HG02571 (cell line): Measurements from ENCODE around the gene BACH2.
"Not testable (repeated sequence)": the region's sequence is repeated elsewhere in the genome, so short reads cannot be mapped to it uniquely, and the experiment has no call there.

Experiments
- ATAC-seq: cut with Tn5 transposase; IDR thresholded peaks from one replicate; pipeline ENCODE4 v1.9.1; 2021; ENCODE audit warnings: mild to moderate bottlenecking, moderate library complexity; ENCODE audit not compliant: unreplicated experiment

Gene BACH2

DNA sequence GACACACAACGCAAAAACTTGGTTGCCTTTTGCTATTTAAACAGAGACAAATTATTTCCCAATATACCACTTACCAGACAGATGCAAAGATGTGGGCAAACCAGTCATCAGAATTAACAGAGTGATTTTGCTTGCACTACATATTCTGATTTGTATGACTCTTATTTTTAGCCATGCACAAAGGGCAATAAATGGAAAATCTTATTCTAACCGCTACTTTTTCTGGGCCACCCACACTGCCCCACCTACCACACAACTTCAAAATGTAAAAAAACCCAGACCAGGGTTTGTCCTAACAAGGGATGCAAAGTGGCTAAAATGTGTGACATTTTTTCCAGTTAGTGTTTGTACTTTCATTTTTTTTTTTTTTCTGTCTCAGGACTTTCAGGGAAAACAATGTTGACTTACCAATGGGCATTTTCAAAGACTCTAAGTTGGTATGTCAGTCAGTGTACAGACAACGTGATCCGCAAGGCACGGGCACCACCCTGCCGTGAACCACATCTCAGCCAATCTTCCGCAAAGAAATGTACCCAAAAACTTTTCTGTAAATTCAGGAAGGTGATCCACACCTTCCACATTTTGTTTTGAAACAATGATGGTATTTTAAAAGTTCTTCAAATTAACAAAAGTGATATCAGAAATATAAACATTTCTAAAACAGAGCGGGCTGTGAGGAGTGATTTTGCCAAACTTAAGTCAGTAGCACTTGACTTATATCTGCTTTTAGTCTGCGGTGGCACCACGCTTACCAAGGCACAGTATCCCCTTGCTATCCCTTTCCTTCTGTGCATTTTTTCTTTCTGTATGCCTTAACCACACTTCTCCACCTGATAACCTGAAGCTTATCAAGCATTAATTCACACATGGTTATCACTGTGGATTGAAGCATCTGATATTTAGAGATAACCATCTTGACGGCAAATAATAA lies 216.8 kb downstream of the BACH2 start:
- ATAC-seq: no peak

DNA sequence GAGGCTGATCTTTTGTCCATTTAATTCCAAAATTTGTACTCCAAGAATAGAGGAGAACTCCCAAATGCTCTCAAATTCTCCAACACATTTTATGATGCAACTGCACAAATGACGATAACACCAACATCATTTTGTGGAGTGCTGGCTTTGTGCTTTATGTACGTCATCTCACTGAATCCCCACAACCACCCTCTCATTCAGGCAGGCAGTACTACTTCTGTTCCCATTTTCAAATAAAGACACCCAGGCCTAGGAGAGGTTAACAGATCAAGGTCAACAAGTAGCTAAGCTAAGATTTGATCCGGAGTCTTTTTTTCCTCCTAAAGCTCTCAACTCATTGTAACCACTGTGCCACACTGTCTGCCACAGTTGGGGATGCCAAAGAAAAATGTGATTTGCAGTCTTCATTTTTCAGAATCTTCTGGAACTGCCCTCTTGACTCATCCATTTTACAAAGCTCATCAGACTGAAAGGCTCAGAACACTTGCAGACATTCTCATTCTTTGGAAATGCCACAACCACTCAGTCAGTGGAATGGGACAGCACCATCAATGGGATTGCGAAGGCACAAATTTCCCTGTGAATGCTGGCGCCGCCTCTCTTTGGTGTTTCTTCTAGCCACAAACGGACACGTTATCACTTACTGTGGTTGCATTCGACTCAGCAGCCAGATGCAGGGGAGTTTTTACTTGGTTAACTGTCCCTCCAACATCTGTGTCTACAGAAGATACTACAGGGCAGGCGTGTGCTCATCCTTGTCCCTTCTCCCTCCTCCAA lies 217.9 kb downstream of the BACH2 start:
- ATAC-seq: no peak

DNA sequence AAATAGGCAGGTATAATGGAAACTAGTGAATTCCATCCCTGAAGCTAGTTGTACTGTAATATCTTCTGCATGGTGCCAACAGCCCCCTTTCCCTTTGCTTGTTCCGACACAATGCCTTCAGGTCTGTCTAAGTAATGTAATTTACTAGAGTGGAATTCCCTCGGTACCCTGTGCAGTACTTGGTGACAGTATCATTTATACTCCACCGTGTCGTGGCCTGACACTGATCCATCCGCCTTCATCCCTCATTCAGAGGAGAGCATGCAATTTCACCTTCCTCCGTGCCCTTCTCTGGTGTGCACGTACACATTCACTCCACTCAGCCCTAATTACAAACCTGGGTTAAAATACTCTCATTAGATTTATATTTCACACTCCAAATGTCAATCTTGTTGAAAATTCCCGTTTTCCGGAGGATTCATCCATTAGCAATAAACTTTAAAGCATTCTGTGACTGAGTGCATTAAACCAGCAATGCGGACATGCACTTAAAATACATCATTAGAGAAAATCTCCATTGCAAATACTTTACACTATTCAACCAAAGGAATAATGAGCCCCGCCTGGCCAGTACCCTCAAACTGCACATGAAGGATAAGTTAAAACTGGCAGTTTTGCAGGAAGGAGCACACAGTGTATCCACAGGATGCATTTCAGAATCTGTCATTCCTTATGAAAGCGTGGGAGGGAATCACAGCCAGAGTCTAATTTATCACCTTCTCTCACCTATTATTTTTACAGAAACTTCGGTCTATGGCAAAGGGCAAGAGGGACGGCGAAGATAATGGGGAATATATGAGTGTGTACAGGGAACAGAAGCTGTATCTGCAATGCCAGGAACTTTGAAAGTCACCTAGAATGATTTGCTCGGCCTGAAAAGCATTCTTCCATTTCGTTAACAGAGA lies 219.9 kb downstream of the BACH2 start:
- ATAC-seq: no peak

DNA sequence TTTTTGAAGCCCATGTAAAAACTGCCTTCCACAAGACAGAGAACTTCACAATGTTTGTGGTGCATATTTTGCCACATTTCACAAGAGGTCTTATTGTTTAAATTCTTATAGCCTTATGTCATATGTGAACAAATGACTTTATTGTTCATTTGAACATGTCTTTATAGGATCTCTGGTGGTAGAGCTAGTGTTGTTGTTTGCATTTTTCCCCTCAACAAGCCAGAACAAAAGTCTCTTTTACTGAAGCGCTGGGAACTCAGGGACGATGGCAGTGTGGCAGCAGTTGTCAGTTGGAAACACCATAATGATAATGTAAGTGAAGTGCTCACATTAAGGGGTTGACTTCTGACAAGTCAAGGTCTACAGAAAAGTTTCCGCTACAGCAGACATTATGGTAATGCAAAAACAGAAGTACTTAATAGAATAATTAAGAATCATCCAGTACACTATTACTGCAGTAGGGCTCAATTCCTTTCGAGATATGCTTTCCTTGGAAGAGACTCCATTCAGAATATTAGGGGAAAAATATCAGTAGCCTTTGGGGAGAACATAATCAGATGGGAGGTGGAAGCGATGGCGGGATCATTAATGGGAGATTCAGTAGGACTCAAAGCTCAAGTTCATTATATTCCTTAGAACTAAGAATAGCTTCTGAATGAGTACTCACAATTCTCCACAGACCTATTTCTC lies 222.3 kb downstream of the BACH2 start:
- ATAC-seq: no peak

DNA sequence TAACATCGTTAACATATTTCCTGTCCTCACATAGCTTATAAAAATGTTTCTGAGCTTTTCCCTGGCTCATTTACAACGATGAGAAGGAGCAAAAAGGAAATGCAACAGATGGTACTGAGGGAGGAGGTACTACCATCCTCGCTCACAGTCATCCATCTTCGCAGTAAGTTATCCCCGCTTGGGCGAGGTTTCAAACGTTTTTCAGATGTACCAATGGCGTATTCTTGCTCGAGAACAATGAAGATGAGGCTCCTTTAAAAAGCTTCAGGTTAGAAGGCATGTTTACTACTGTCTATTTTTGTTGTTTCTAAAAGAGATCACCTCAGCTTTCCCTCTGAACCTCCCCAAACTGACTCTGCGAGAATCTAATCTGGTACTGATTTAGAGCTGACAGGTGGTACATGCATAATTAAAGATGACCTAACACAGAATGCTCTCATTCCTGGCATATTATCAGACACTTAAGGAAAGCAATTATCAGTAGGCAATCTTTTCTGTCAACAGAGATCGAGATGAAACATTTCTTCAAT lies 223.6 kb downstream of the BACH2 start:
- ATAC-seq: no peak

DNA sequence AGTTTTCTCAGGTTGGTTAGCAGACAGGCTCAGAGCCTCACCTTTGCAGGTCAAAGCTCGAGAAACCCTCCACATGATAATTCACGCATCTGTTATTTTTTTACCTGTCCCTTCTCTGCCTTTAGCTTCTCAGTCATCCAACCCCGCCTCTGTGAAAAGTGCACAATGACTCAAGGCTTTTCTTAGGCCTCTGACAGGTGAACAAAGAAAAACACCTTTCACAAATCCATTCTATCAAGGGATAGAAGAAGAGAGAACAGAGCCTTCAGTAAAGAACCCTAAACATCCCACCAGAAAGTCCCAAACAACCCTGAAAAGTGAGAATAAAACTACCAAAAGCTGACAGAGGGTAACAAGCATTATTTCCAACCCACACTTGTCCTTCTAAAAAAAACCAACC lies 224.1 kb downstream of the BACH2 start:
- ATAC-seq: no peak

DNA sequence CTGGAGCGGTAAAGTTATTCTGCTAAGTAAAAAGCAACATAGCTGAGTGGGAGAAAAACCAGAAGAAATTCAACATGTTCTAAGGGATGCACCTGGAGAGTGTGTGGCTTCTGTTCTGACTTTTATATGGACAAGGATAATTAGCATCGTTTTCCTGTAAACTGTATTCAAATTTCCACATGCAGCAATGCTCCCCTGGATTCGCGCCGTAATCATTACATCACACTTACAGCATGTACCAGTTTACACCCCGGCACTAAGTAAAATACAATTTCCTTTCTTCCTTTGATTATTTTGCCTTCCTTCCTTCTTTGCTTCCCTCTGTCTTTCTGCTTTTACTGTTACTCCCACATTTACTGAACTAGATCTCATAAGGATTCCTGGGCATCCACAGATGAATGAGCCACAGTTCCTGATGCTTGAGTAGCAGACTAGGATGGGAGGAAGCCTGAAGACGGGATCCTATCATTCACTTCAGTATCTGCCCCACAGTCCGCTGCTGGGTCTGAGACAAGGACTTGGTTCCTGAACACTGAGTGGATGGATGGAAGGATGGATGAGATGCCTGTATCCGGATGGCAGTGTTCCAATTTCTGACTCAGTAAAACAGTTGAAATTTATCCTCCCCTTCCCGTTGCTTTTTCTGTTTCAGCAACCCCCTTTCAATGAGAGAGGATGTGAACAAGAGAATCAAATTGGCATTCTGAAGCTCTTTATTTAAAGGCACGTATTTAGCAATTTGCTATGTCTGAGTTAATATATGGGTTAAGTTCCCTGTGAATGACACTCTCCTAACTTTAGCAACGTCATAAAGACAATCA lies 227.7 kb downstream of the BACH2 start:
- no peak for ATAC-seq

DNA sequence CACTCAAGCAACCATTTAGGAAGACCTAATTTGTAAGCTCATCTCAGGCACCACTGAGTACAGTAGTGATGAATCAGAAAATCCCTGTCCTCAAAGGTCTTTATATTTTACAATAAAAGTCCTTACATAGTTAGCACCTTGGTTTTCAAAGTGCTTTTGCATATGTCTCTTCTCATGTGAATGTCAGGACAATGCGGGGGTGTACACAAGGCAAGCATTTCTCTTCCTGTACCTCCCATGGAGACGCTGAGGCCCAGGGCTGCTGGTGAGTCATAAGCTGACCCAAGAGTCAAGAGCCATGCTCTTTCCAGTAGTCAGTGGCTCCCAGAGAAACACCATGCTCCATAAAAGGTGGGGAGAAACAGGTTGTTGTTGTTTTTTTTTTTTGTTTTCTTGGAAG lies 228.4 kb downstream of the BACH2 start:
- ATAC-seq: no peak

DNA sequence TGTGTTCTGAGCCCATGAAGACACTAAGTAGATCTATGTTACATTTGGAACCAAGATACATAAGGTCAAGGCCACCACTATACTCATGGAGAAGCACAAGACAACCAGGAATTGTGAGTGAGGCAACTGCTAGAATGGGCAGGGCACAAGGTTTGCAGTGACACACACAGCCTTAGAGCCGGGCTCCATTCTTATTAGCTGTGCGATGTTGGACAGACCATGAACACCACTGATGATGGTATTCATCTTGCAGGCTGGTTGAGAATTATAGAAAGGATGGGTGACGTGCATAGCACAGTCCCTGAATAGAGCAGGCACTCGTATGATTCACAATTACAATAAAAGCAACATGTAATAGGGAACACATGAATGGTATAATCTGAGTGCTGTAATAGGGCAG lies 229.9 kb downstream of the BACH2 start:
- ATAC-seq: no peak

DNA sequence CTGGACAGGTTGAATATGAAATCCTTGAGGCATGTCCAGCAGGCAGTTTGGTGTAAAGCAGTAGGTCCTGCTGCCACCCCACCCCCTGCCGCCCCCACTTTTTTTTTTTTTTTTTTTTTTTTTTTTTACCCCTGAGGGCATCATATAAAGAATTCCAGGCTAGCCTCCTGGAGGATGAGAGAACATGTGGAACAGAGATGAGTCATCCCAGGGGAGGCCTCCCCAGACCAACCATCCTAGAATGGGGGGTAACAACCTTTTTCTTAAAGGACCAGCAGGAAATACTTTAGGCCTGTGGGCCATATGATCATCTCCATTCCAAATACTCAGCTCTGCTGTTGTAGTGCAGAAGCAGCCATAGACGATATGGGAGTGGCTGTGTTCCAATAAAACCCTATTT lies 231.5 kb downstream of the BACH2 start:
- no peak for ATAC-seq

DNA sequence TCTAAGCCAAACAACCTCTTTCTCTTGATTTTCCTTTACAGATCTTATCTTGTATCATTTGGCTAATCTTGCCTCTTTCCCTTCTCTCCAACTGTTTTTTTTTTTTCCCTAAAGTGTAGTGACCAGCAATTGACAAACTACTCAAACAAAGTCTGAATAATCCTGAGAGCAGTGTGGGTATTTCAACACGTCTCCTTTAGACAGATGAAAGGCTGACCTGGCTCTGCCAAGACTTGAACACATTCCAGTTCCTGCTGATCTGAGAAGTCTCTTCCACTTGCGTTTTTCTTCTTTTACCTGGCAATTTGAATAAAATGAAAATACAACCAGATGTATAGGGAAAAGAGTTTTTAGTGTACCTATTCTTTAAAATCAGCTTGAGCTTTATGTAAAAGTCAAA lies 234.0 kb downstream of the BACH2 start:
- no peak for ATAC-seq

DNA sequence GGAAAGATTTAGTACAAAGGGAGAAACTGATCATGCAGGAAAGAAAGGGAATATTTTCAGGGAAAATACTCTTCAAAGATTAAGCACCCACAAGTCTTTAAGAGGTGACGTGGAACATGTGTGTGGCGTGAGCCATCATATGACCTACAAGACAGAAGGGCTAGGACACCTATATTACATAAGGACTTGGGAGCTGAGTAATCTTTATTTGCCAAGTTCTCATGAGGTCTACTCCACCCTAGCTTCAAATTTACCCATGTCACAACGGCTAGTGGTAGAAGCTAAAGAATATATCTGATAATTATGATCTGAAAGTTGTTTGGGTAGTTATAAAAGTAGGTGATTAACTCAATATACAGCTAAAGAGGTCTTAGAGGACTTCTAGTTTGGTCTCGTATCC lies 234.6 kb downstream of the BACH2 start:
- no peak for ATAC-seq

DNA sequence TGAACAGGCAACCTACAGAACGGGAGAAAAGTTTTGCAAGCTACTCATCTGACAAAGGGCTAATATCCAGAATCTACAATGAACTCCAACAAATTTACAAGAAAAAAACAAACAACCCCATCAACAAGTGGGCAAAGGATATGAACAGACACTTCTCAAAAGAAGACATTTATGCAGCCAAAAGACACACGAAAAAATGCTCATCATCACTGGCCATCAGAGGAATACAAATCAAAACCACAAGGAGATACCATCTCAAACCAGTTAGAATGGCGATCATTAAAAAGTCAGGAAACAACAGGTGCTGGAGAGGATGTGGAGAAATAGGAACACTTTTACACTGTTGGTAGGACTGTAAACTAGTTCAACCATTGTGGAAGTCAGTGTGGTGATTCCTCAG lies 237.5 kb downstream of the BACH2 start:
- ATAC-seq: not testable (repeated sequence)

DNA sequence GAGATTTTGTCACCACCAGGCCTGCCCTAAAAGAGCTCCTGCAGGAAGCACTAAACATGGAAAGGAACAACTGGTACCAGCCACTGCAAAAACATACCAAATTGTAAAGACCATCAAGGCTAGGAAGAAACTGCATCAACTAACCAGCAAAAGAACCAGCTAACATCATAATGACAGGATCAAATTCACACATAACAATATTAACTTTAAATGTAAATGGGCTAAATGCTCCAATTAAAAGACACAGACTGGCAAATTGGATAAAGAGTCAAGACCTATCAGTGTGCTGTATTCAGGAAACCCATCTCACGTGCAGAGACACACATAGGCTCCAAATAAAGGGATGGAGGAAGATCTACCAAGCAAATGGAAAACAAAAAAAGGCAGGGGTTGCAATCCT lies 240.7 kb downstream of the BACH2 start:
- ATAC-seq: not testable (repeated sequence)

DNA sequence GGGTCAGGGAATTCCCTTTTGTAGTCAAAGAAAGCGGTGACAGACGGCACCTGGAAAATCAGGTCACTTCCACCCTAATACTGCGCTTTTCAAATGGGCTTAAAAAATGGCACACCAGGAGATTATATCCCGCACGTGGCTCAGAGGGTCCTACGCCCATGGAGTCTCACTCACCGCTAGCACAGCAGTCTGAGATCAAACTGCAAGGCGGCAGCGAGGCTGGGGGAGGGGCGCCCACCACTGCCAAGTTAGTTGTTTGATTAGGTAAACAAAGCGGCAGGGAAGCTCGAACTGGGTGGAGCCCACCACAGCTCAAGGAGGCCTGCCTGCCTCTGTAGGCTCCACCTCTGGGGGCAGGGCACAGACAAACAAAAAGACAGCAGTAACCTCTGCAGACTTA lies 242.4 kb downstream of the BACH2 start:
- ATAC-seq: not testable (repeated sequence)

DNA sequence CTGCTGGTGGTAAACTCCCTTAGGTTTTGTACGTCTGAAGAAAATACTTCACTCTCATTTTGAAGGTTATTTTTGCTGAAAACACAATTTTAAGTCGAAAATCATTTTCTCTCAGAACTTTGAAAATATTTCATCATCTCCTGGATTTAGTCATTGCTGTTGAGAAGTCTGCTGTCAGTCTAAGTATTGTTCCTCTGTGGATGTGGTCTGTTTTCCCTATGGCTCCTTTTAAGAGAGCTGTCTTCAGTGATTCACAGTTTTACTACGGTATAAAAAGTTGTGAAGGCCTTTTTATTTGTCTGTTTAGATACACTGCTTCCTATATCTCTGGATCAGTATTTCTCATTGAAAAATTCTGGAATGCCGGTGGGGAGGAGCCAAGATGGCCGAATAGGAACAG lies 243.0 kb downstream of the BACH2 start:
- no peak for ATAC-seq

DNA sequence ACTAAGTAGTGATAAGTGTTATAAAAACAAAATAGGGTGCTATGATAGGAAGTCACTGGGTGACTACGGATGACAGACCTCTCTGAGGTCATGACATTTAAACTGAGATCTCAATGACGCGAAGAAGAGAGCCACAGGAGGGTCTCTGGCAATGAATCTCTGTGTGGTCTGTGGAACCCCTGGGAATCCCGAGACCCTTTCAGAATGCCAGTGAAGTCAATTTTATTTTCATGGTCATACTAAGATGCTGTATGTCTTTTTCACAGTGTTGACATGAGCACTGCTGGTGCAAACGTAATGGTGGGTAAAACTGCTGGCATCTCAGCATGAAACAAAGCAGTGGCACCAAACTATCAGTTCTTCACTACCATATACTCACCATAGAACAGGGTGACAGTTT lies 247.3 kb downstream of the BACH2 start:
- ATAC-seq: no peak

DNA sequence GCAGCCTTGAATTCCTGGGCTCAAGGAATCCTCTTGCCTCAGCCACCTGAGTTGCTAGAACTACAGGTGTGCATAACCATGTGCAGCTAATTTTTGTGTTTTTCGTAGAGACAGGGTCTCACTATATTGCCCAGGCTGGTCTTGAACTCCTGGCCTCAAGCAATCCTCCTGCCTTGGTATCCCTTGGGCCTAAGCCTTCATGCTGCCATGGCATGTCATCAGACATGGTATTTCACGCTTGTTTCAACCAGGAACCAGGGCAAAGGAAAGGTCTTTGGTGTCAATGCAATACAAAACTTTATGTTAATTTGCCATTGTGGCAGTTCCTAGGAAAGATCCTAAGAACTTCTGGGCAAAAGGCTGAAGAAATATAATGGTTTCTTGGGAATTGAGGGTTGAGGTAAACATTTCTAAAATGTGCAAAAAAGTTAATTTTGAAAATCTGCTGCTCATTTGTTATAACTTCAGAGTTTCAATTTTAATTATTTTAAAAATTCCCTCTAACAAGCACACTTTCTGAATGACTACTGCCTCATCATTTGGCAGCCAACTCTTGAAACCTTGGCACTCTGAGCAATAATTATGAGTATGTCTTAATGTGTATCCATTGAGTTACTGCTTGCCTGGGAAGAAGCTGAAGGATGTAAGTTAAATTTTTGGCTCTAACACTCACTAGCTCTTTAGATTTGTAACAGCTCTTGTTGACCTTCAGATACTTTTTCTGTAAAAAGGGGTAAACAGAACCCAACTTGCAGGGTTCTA lies 248.3 kb downstream of the BACH2 start:
- ATAC-seq: no peak

DNA sequence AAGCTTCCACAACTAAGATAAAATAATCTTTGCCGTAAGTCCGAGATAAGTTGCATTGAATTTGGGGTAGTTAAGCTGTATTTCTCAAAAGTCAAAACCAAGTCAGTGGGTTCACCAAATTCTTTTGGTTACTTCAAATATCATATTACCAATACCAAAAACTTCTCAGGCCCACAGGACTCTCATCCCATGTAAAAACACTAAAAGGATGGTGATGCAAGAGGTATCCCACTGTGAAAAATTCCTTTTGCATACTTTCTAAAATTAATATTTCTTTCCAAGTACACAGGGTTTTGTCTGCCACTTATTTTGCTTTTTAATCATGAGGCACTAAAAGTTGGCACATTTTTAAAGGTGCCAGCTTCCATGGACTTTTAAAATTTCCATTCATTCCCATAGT lies 251.1 kb downstream of the BACH2 start:
- ATAC-seq: no peak
